B cell (primary cell): ENCODE results near the gene RESF1. TPM values are rescaled to one million over a fixed set of nuclear protein-coding genes. Genes with fewer than 3 reads are reported as not detected.
A peak's percentile ranks its signal among the peaks of the same experiment; 100 is the strongest.

ENCODE experiments used
- ATAC-seq: fragments of 200-7000 bp; cut with Tn5 transposase; one replicate; pipeline ENCODE4 v1.10.0; 2021; ENCODE audit warnings: low read depth, mild to moderate bottlenecking, moderate number of reproducible peaks, moderate library complexity
- CTCF ChIA-PET: fragments of 350-600 bp; sonication (Branson Sonifier 250); formaldehyde crosslinking; loops from one replicate; lab custom pipeline; 2021; ENCODE audit warnings: antibody characterized with exemption, inconsistent platforms; lab: Charles Lee
- POLR2A ChIA-PET: fragments of 350-600 bp; sonication (Branson Sonifier 250); formaldehyde crosslinking; loops from one replicate; lab custom pipeline; 2021; ENCODE audit warnings: antibody characterized with exemption; lab: Charles Lee
- DNase-seq: peaks from one replicate; pipeline ENCODE4 v3.0.0; 2013
- H2AFZ ChIP-seq: 2 replicates; pipeline ENCODE4 v1.6.1; 2012; ENCODE audit warnings: mild to moderate bottlenecking, low read depth, low read length; ENCODE audit not compliant: insufficient read depth, poor library complexity, severe bottlenecking
- H3K27ac ChIP-seq, 2 donors: 1 replicate in 1 of 2; 2 replicates in 1 of 2; pipeline ENCODE4 v1.5.1; 2012 to 2013; ENCODE audit warnings: low read length in 2 of 2, mild to moderate bottlenecking in 2 of 2, moderate library complexity in 1 of 2
- H3K27me3 ChIP-seq, 4 experiments: fragments of 200-600 bp in 1 of 4; sonication (generic) in 1 of 4; replicated peaks in 1 of 4; 1 replicate in 2 of 4; 2 replicates in 2 of 4; pipeline versions ENCODE4 v1.6.1 to v1.7.0; 2013 to 2016; ENCODE audit warnings: low read length in 3 of 4, mild to moderate bottlenecking in 2 of 4, mixed read lengths in 1 of 4, moderate library complexity in 1 of 4; ENCODE audit not compliant: insufficient read depth in 4 of 4, control insufficient read depth in 3 of 4; ENCODE audit errors: control extremely low read depth in 1 of 4
- H3K36me3 ChIP-seq, 2 experiments: replicated peaks in 1 of 2; 1 replicate in 1 of 2; 2 replicates in 1 of 2; pipeline versions ENCODE4 v1.6.1 to v1.7.1; 2013; ENCODE audit warnings: low read length in 1 of 2; ENCODE audit not compliant: insufficient read depth in 2 of 2, control insufficient read depth in 1 of 2; ENCODE audit errors: control extremely low read depth in 1 of 2, extremely low read depth in 1 of 2
- H3K4me1 ChIP-seq, 2 donors: fragments of 200-600 bp in 1 of 2; sonication (generic) in 1 of 2; 1 replicate in 1 of 2; 2 replicates in 1 of 2; pipeline versions ENCODE4 v1.5.1 to v1.6.1; 2013 to 2017; ENCODE audit warnings: low read length in 2 of 2; ENCODE audit not compliant: control insufficient read depth in 2 of 2, insufficient read depth in 2 of 2
- H3K4me2 ChIP-seq: replicated peaks from 2 replicates; pipeline ENCODE3; 2012; ENCODE audit warnings: mild to moderate bottlenecking, low read depth, low read length; ENCODE audit not compliant: poor library complexity, severe bottlenecking
- H3K4me3 ChIP-seq, 5 experiments: fragments of 200-600 bp in 1 of 5; sonication (generic) in 1 of 5; 1 replicate in 3 of 5; 2 replicates in 2 of 5; pipeline versions ENCODE4 v1.5.1 to v1.7.0; 2011 to 2016; ENCODE audit warnings: low read length in 4 of 5, mild to moderate bottlenecking in 4 of 5, low read depth in 2 of 5, control low read depth in 1 of 5, moderate library complexity in 1 of 5; ENCODE audit not compliant: insufficient read depth in 1 of 5; ENCODE audit errors: control extremely low read depth in 1 of 5, extremely low read depth in 1 of 5
- H3K79me2 ChIP-seq: fragments of 200-600 bp; sonication (generic); one replicate; pipeline ENCODE4 v1.6.0; 2016; ENCODE audit warnings: low read length; ENCODE audit not compliant: control insufficient read depth, insufficient read depth
- H3K9ac ChIP-seq: fragments of 200-600 bp; sonication (generic); 2 replicates; pipeline ENCODE4 v1.6.1; 2017; ENCODE audit warnings: mild to moderate bottlenecking, low read length, moderate library complexity
- H3K9me3 ChIP-seq, 3 donors: one replicate each; pipeline versions ENCODE4 v1.6.1 to v1.7.1; 2013; ENCODE audit warnings: low read length in 2 of 3; ENCODE audit not compliant: control insufficient read depth in 2 of 3, insufficient read depth in 1 of 3; ENCODE audit errors: control extremely low read depth in 1 of 3
- H4K20me1 ChIP-seq: 2 replicates; pipeline ENCODE4 v1.6.0; 2012; ENCODE audit warnings: mild to moderate bottlenecking, low read length; ENCODE audit not compliant: insufficient read depth, control insufficient read depth, poor library complexity, severe bottlenecking
- H3K27ac Mint-ChIP-seq: one replicate; pipeline ENCODE4 v1.8.0; 2021; ENCODE audit warnings: mixed read lengths
- H3K27me3 Mint-ChIP-seq: one replicate; pipeline ENCODE4 v1.8.0; 2021; ENCODE audit warnings: mixed read lengths
- H3K4me1 Mint-ChIP-seq: one replicate; pipeline ENCODE4 v1.8.0; 2021; ENCODE audit warnings: mixed read lengths
- H3K4me3 Mint-ChIP-seq: one replicate; pipeline ENCODE4 v1.8.0; 2021; ENCODE audit warnings: mixed read lengths
- H3K9me3 Mint-ChIP-seq: one replicate; pipeline ENCODE4 v1.8.0; 2022; ENCODE audit warnings: mixed read lengths; ENCODE audit not compliant: insufficient read depth
- EZH2 ChIP-seq: IDR thresholded peaks from 2 replicates; pipeline ENCODE4 v1.6.1; 2012; ENCODE audit warnings: borderline replicate concordance, low read depth, mild to moderate bottlenecking, moderate library complexity, low read length; ENCODE audit not compliant: insufficient read depth, poor library complexity, severe bottlenecking
- WGBS: methylation state at CpG from one replicate; pipeline ENCODE4 v1.1.5; 2013; ENCODE audit warnings: missing lambda C conversion rate; ENCODE audit not compliant: insufficient coverage; 5-methylcytosine and 5-hydroxymethylcytosine counted together
- intact Hi-C: fragments of 100-400 bp; cut with micrococcal nuclease; formaldehyde crosslinking; loops from one replicate; pipeline ENCODE4 v1.10.0; 2022
- polyA plus RNA-seq: library from polyadenylated mRNA; depleted of rRNA; stranded (reverse); fragments of >200 nt; gene quantifications from 2 replicates; pipeline ENCODE4 v1.2.3, GENCODE V29; 2012
- total RNA-seq, 2 donors: library from RNA; stranded (reverse); fragments of 120-200 nt in 1 of 2; gene quantifications; 1 replicate in 1 of 2; 2 replicates in 1 of 2; pipeline versions ENCODE4 v1.2.3 to v1.2.4, GENCODE V29; 2013 to 2022
- TF ChIP-seq, protein P1 (sequence below): fragments of 200-600 bp; IDR thresholded peaks from one replicate; pipeline ENCODE4 v1.8.0; 2022; ENCODE audit warnings: antibody characterized with exemption, mild to moderate bottlenecking

The RESF1 gene
- total and polyA plus RNA-seq, 2 donors (not counting 1 experiment from before 2014, with no cell fraction given), result 47.3 to 352 TPM

DNA sequence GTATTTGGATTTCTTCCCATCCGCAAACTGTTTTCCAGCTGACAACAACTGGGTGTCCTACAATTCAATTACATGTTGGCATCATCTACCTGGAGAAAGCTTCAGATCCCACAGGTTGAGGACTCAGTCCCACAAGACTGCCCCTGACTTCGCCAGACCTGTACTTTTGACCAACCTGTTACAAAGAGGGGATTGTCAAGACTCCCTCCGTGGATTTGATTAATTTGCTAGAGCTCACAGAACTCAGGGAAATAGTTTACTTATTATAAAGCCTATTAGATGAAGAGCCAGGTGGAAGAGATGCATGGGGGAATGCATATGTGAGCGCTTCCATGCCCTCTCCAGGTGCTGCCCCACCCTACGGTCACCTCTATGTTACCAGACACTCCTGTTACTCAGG is 14.6 kb downstream of the RESF1 start:
- intact Hi-C loops, result no loop called here
- peaks cover 27% of the 10 kb centered on the region for H4K20me1 ChIP-seq

DNA sequence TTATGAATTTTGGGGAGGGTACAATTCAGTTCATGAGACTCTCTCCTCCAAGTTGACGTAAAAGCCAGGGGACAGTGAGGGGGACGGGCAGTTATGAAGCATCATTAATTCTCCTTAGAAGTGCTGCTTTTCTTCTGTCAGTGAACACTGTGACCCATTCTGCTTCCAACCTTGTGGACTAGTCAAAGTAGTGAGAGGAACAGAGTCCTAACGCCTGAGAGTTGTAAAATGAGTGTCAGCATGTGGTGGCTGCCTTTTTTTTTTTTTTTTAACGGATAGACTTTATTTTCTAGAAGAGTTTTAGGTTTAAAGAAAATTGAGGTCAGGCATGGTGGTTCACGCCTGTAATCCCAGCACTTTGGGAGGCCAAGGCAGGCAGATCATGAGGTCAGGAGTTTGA is 15.5 kb downstream of the RESF1 start:
- CTCF ChIA-PET, result interaction anchor here (1.2 to 1.4 kb wide), 2 partner anchors 292 to 315 kb away, joined by 3 to 4 read pairs; partner anchors contain the start of gene ETFBKMT
- no peak for TF ChIP-seq EZH2
- TF ChIP-seq, protein P1, sequence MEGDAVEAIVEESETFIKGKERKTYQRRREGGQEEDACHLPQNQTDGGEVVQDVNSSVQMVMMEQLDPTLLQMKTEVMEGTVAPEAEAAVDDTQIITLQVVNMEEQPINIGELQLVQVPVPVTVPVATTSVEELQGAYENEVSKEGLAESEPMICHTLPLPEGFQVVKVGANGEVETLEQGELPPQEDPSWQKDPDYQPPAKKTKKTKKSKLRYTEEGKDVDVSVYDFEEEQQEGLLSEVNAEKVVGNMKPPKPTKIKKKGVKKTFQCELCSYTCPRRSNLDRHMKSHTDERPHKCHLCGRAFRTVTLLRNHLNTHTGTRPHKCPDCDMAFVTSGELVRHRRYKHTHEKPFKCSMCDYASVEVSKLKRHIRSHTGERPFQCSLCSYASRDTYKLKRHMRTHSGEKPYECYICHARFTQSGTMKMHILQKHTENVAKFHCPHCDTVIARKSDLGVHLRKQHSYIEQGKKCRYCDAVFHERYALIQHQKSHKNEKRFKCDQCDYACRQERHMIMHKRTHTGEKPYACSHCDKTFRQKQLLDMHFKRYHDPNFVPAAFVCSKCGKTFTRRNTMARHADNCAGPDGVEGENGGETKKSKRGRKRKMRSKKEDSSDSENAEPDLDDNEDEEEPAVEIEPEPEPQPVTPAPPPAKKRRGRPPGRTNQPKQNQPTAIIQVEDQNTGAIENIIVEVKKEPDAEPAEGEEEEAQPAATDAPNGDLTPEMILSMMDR, result no peak
- intact Hi-C loops, result no loop called here
- no peak overlapping the region for H3K4me2 ChIP-seq
- peaks cover 18% of the 10 kb centered on the region for H4K20me1 ChIP-seq
- Mint-ChIP-seq H3K27me3 (no peaks in the 10 kb centered on the region), H3K27ac (peak overlapping the region; percentile 41), H3K4me3 (no peak overlapping the region), H3K9me3 (peaks cover 12% of the 10 kb centered on the region), H3K4me1 (peaks cover 16% of the 10 kb centered on the region)
- peaks cover 15 to 56% (median 42%) of the 10 kb centered on the region in 3 donors for H3K9me3 ChIP-seq
- no peak overlapping the region for H3K9ac ChIP-seq
- H3K4me3 ChIP-seq, result no peak overlapping the region
- H2AFZ ChIP-seq, result no peak overlapping the region
- peaks cover 44 to 81% of the 10 kb centered on the region in 2 experiments for H3K36me3 ChIP-seq
- POLR2A ChIA-PET, result no interaction called here
- peaks cover 1 to 4% of the 10 kb centered on the region in 2 donors for H3K4me1 ChIP-seq
- no peak overlapping the region for H3K27ac ChIP-seq
- H3K79me2 ChIP-seq, result peaks cover 89% of the 10 kb centered on the region
- 83% methylated on average over 1 of the region's 5 CpGs for WGBS
- ATAC-seq, result no peak
- no peaks in the 10 kb centered on the region for H3K27me3 ChIP-seq
- DNase-seq, result no peak

More for the DNA sequence above, 14.6 kb downstream of the RESF1 start:
- H3K27me3 Mint-ChIP-seq, result no peaks in the 10 kb centered on the region
- H3K4me1 ChIP-seq, result peaks cover 10 to 13% of the 10 kb centered on the region in 2 donors
- no peak overlapping the region for H3K4me3 ChIP-seq
- H3K9ac ChIP-seq, result no peak overlapping the region
- 95% methylated on average over 4 of the region's 5 CpGs for WGBS
- no peaks in the 10 kb centered on the region for H3K27me3 ChIP-seq
- CTCF ChIA-PET, result interaction anchor here (1.2 to 1.4 kb wide), 2 partner anchors 291 to 314 kb away, joined by 3 to 4 read pairs; partner anchors contain the start of gene ETFBKMT
- H3K79me2 ChIP-seq, result peaks cover 89% of the 10 kb centered on the region
- POLR2A ChIA-PET, result no interaction called here
- ATAC-seq, result no peak
- no peak overlapping the region for H3K4me3 Mint-ChIP-seq
- TF ChIP-seq, protein P1, result no peak
- TF ChIP-seq EZH2, result no peak
- H3K9me3 ChIP-seq, result peaks cover 15 to 50% (median 37%) of the 10 kb centered on the region in 3 donors
- peaks cover 12% of the 10 kb centered on the region for H3K9me3 Mint-ChIP-seq
- H3K27ac Mint-ChIP-seq, result no peak overlapping the region
- H3K4me1 Mint-ChIP-seq, result peaks cover 23% of the 10 kb centered on the region
- DNase-seq, result no peak
- H3K27ac ChIP-seq, result peak overlapping the region in 1 of 2 donors; percentile 26
- H3K4me2 ChIP-seq, result no peak overlapping the region
- no peak overlapping the region for H2AFZ ChIP-seq
- H3K36me3 ChIP-seq, result peaks cover 39 to 83% of the 10 kb centered on the region in 2 experiments
